ENCODE data around the gene LAMB4. TPM values are rescaled to one million over a fixed set of nuclear protein-coding genes. Genes with fewer than 3 reads are reported as not detected.

LAMB4 gene
- total and polyA plus RNA-seq, 8 donors = 0.22 to 0.78 (median 0.50) TPM

GRCh38 chr7:108018668-108019067 lies 111.5 kb downstream of the LAMB4 start:
- Histone ChIP-seq H3K27me3 (no peaks in the 10 kb centered on the region), H3K36me3 (no peaks in the 10 kb centered on the region), H3K4me3 (no peak overlapping the region), H3K9me3 (no peaks in the 10 kb centered on the region), H3K4me1 (peaks cover 0 to 22% (median 17%) of the 10 kb centered on the region in 3 donors), H3K27ac (no peak overlapping the region)
- no peak for ATAC-seq
- intact Hi-C loops (cut with DNase I) = no loop called here
- no peak for DNase-seq
- no peak for FAIRE-seq
- WGBS, 2 donors = 84 to 86% methylated on average over 4 of the region's 4 CpGs
- no peak for TF ChIP-seq CTCF (IDR thresholded peaks at IDR 0.05)

GRCh38 chr7:108017776-108018151 lies 112.4 kb downstream of the LAMB4 start:
- Histone ChIP-seq H3K27me3 (no peaks in the 10 kb centered on the region), H3K4me1 (peaks cover 0 to 24% (median 23%) of the 10 kb centered on the region in 3 donors), H3K27ac (no peak overlapping the region), H3K9me3 (no peaks in the 10 kb centered on the region), H3K4me3 (no peak overlapping the region), H3K36me3 (no peaks in the 10 kb centered on the region)
- DNase-seq = no peak
- 78 to 84% methylated on average over 4 of the region's 4 CpGs for WGBS, 2 donors
- ATAC-seq = no peak
- TF ChIP-seq CTCF (IDR thresholded peaks at IDR 0.05) = no peak
- intact Hi-C loops (cut with DNase I) = no loop called here
- FAIRE-seq = no peak

GRCh38 chr7:108016841-108017775 lies 113.1 kb downstream of the LAMB4 start:
- DNase-seq = no peak
- intact Hi-C loops (cut with DNase I) = no loop called here
- Histone ChIP-seq H3K27me3 (no peaks in the 10 kb centered on the region), H3K36me3 (no peaks in the 10 kb centered on the region), H3K27ac (no peak overlapping the region), H3K4me3 (no peak overlapping the region), H3K9me3 (no peaks in the 10 kb centered on the region), H3K4me1 (peaks cover 0 to 28% (median 28%) of the 10 kb centered on the region in 3 donors)
- WGBS, 2 donors = 34 to 52% methylated on average over 2 of the region's 2 CpGs
- peak in 3 of 4 donors; percentile 19 to 30 (median 27) for TF ChIP-seq CTCF (IDR thresholded peaks at IDR 0.05)
- no peak for FAIRE-seq
- ATAC-seq = peak; percentile 55 to 75 (median 75)

- H3K4me1 ChIP-seq = peaks cover 9 to 42% (median 41%) of the 10 kb centered on the region in 3 donors
- H3K27me3 ChIP-seq = no peaks in the 10 kb centered on the region
- no peaks in the 10 kb centered on the region for H3K36me3 ChIP-seq
- FAIRE-seq (no peak), ATAC-seq (peak; percentile 11 to 57 (median 52)), DNase-seq (no peak)
- WGBS, 2 donors = 53% methylated on average over 2 of the region's 2 CpGs
- no peak for TF ChIP-seq CTCF (IDR thresholded peaks at IDR 0.05)
- H3K9me3 ChIP-seq = no peaks in the 10 kb centered on the region
- H3K27ac ChIP-seq = peak overlapping the region in 1 of 4 donors; percentile 69
- intact Hi-C loops (cut with DNase I) = no loop called here
- H3K4me3 ChIP-seq = no peak overlapping the region
Measured at GRCh38 chr7:108015740-108016139, 114.4 kb downstream of the LAMB4 start.

Data from pancreas (tissue), 10 donors.